DND-41 (cell line): ENCODE results near the gene ACOX3.

Source experiments
- EZH2 ChIP-seq: IDR thresholded peaks from 3 replicates; pipeline ENCODE4 v1.6.1; 2012; ENCODE audit warnings: borderline replicate concordance, low read depth, mild to moderate bottlenecking, moderate library complexity, low read length, inconsistent platforms; ENCODE audit not compliant: severe bottlenecking
- TF ChIP-seq, protein P1 (sequence below): IDR thresholded peaks from 2 replicates; pipeline ENCODE4 v1.5.1; 2012; ENCODE audit warnings: borderline replicate concordance, low read length, moderate library complexity, mild to moderate bottlenecking; ENCODE audit not compliant: poor library complexity, severe bottlenecking; ENCODE audit errors: extremely low read depth

DNA sequence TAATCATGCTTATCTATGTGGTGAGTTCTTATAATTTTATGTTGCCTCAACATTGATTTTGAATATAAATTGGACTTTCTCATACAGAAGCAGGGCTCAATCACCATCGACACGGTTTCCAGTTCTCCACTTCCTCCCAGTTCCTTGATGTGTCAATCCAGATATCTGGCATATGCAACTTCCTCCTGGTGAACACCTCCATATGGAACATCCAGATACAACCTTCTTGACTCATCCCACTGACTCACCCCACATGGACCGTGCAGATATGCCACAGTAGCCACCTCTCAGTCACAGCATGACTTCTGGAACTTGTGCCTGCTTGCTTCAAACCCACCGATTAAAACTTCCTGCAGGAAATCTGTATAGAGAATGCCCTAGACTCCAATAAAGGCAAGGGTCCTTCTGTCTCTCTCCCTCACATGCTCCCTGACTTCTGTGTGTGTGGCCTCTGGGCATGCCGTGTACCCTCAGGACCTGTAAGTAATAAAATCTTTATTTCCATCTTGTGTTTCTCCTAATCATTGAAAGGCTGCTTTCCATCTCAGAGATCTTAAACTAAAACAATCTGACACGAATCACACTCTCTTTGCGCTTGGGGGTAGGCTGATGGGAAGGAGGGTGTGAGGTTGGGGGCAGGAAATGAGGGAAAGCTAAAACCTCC, 104.0 kb downstream of the ACOX3 start:
- TF ChIP-seq, protein P1, sequence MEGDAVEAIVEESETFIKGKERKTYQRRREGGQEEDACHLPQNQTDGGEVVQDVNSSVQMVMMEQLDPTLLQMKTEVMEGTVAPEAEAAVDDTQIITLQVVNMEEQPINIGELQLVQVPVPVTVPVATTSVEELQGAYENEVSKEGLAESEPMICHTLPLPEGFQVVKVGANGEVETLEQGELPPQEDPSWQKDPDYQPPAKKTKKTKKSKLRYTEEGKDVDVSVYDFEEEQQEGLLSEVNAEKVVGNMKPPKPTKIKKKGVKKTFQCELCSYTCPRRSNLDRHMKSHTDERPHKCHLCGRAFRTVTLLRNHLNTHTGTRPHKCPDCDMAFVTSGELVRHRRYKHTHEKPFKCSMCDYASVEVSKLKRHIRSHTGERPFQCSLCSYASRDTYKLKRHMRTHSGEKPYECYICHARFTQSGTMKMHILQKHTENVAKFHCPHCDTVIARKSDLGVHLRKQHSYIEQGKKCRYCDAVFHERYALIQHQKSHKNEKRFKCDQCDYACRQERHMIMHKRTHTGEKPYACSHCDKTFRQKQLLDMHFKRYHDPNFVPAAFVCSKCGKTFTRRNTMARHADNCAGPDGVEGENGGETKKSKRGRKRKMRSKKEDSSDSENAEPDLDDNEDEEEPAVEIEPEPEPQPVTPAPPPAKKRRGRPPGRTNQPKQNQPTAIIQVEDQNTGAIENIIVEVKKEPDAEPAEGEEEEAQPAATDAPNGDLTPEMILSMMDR, result no peak
- TF ChIP-seq EZH2, result no peak
